Stimulated activated CD4-positive, alpha-beta T cell treated with anti-CD3 and anti-CD28 coated beads, Interleukin-1b, Interleukin-23, amount 100 ng/mL, for 24 hours (primary cell): ENCODE data around the gene NECTIN4.
A peak's percentile ranks its signal among the peaks of the same experiment; 100 is the strongest.
"Not testable (repeated sequence)": the region's sequence is repeated elsewhere in the genome, so short reads cannot be mapped to it uniquely, and the experiment has no call there.

ENCODE experiments used
- DNase-seq, 4 experiments: peaks; one replicate each; pipeline ENCODE4 v3.0.0-alpha.2; 2020; ENCODE audit warnings: low read depth in 4 of 4, low spot score in 1 of 4

The NECTIN4 gene

GRCh38 chr1:161089251-161089924 is at the start of gene NECTIN4:
NECTIN4 (minus strand) TSS chr1:161089558; CDS start chr1:161089296, 262 bp downstream.
- DNase-seq: no peak

- no peak for DNase-seq
Observed at GRCh38 chr1:161138431-161138830, 49.1 kb upstream of the NECTIN4 start.

- DNase-seq: no peak
Observed at GRCh38 chr1:161137881-161138280, 48.5 kb upstream of the NECTIN4 start.

GRCh38 chr1:161133220-161133740 is 43.9 kb upstream of the NECTIN4 start:
- DNase-seq: no peak

- DNase-seq: peak; percentile 72 to 89 (median 78)
Observed at GRCh38 chr1:161132410-161133219, 43.3 kb upstream of the NECTIN4 start, which contains the start of gene DEDD. DEDD (minus strand) TSS chr1:161132667; CDS start chr1:161124462, 8,205 bp downstream.

GRCh38 chr1:161131523-161132409 is 42.4 kb upstream of the NECTIN4 start:
- no peak for DNase-seq

GRCh38 chr1:161130266-161130665 is 40.9 kb upstream of the NECTIN4 start:
- DNase-seq: no peak

GRCh38 chr1:161128591-161129420 is 39.4 kb upstream of the NECTIN4 start:
- DNase-seq: no peak

GRCh38 chr1:161127649-161128048 is 38.3 kb upstream of the NECTIN4 start:
- DNase-seq: no peak

GRCh38 chr1:161122967-161123366 is 33.6 kb upstream of the NECTIN4 start:
- no peak for DNase-seq

- no peak for DNase-seq
Observed at GRCh38 chr1:161121834-161122233, 32.5 kb upstream of the NECTIN4 start.

GRCh38 chr1:161121042-161121650 is 31.8 kb upstream of the NECTIN4 start:
- DNase-seq: no peak

GRCh38 chr1:161119092-161119903 is 29.9 kb upstream of the NECTIN4 start:
- DNase-seq: peak in 1 of 4 experiments; percentile 53

GRCh38 chr1:161117759-161118581 is 28.6 kb upstream of the NECTIN4 start, which contains the start of the genes NIT1 and PFDN2:
NIT1 (plus strand) TSS chr1:161118105; CDS start chr1:161118177, 72 bp downstream.
PFDN2 (minus strand) TSS chr1:161118037; CDS start chr1:161118026, 11 bp downstream.
- peak; percentile 66 to 85 (median 74) for DNase-seq

- DNase-seq: not testable (repeated sequence)
Observed at GRCh38 chr1:161115961-161116360, 26.6 kb upstream of the NECTIN4 start.

GRCh38 chr1:161115132-161115711 is 25.9 kb upstream of the NECTIN4 start:
- peak in 1 of 4 experiments; percentile 31 for DNase-seq

GRCh38 chr1:161114556-161114955 is 25.2 kb upstream of the NECTIN4 start:
- no peak for DNase-seq
